Measurements from ENCODE around the gene PLA2G4B.
A peak's percentile ranks its signal among the peaks of the same experiment; 100 is the strongest.

PLA2G4B gene

GRCh38 chr15:41806291-41807181 is 32.1 kb upstream of the PLA2G4B start:
- no peak for DNase-seq

GRCh38 chr15:41809121-41809520 is 29.5 kb upstream of the PLA2G4B start:
- peak; percentile 35 for DNase-seq

- no peak for DNase-seq
Observed at GRCh38 chr15:41809526-41810220, 29.0 kb upstream of the PLA2G4B start.

- no peak for DNase-seq
Observed at GRCh38 chr15:41810651-41811431, 27.8 kb upstream of the PLA2G4B start.

- peak; percentile 74 for DNase-seq
Observed at GRCh38 chr15:41811432-41812195, 27.0 kb upstream of the PLA2G4B start.

- DNase-seq, result no peak
Observed at GRCh38 chr15:41812820-41813375, 25.7 kb upstream of the PLA2G4B start.

GRCh38 chr15:41813426-41813825 is 25.2 kb upstream of the PLA2G4B start:
- no peak for DNase-seq

- DNase-seq, result no peak
Observed at GRCh38 chr15:41814534-41814933, 24.1 kb upstream of the PLA2G4B start.

- no peak for DNase-seq
Observed at GRCh38 chr15:41816788-41817187, 21.9 kb upstream of the PLA2G4B start.

GRCh38 chr15:41817327-41817726 is 21.3 kb upstream of the PLA2G4B start:
- DNase-seq, result no peak

GRCh38 chr15:41817781-41818180 is 20.9 kb upstream of the PLA2G4B start:
- DNase-seq, result no peak

GRCh38 chr15:41819455-41820050 is 19.1 kb upstream of the PLA2G4B start:
- no peak for DNase-seq

- DNase-seq, result no peak
Observed at GRCh38 chr15:41820791-41821423, 17.7 kb upstream of the PLA2G4B start.

- DNase-seq, result no peak
Observed at GRCh38 chr15:41821831-41822230, 16.8 kb upstream of the PLA2G4B start.

GRCh38 chr15:41822471-41822870 is 16.2 kb upstream of the PLA2G4B start:
- DNase-seq, result no peak

- no peak for DNase-seq
Observed at GRCh38 chr15:41822957-41823356, 15.7 kb upstream of the PLA2G4B start.

- no peak for DNase-seq
Observed at GRCh38 chr15:41823502-41823901, 15.1 kb upstream of the PLA2G4B start.

- no peak for DNase-seq
Observed at GRCh38 chr15:41824062-41824745, 14.4 kb upstream of the PLA2G4B start.

GRCh38 chr15:41825145-41825544 is 13.5 kb upstream of the PLA2G4B start:
- no peak for DNase-seq

Measured in fibroblast of skin of back (primary cell).